D721Med (cell line): ENCODE measurements around the gene SLC26A8.

ENCODE experiments used
- DNase-seq: peaks from one replicate; pipeline ENCODE4 v3.0.0; 2011; ENCODE audit warnings: low spot score; ENCODE audit not compliant: insufficient read length
- FAIRE-seq: peaks from 2 replicates; lab custom pipeline; 2011; peaks lifted over from hg19 to GRCh38; lab: Jason Lieb, UNC
- TF ChIP-seq, protein P1 (sequence below): IDR thresholded peaks from 2 replicates; pipeline ENCODE4 v1.5.1; 2012; ENCODE audit warnings: mild to moderate bottlenecking, control low read depth; ENCODE audit not compliant: insufficient read depth; ENCODE audit errors: missing control alignments

SLC26A8 gene

DNA sequence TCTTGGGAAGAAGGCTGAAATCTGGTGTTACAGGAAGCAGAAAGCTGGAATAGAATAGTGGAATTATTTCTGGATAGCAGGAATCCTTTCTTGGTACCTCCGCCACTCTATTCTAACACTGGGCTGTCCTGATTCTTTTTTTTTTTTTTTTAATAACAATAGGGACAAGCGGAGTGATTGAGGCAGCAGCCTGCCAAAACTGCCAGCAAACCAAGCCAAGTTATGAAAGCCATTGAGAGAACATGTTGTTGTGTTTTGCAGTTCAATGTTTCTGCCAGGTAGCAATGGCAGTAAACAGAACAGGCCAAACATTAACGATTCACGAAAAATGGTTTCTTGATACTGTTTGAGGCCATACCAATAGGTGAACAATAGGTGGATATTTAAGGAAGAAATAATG is 47.1 kb downstream of the SLC26A8 start:
- FAIRE-seq (no peak), DNase-seq (no peak)
- TF ChIP-seq, protein P1, sequence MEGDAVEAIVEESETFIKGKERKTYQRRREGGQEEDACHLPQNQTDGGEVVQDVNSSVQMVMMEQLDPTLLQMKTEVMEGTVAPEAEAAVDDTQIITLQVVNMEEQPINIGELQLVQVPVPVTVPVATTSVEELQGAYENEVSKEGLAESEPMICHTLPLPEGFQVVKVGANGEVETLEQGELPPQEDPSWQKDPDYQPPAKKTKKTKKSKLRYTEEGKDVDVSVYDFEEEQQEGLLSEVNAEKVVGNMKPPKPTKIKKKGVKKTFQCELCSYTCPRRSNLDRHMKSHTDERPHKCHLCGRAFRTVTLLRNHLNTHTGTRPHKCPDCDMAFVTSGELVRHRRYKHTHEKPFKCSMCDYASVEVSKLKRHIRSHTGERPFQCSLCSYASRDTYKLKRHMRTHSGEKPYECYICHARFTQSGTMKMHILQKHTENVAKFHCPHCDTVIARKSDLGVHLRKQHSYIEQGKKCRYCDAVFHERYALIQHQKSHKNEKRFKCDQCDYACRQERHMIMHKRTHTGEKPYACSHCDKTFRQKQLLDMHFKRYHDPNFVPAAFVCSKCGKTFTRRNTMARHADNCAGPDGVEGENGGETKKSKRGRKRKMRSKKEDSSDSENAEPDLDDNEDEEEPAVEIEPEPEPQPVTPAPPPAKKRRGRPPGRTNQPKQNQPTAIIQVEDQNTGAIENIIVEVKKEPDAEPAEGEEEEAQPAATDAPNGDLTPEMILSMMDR = no peak

DNA sequence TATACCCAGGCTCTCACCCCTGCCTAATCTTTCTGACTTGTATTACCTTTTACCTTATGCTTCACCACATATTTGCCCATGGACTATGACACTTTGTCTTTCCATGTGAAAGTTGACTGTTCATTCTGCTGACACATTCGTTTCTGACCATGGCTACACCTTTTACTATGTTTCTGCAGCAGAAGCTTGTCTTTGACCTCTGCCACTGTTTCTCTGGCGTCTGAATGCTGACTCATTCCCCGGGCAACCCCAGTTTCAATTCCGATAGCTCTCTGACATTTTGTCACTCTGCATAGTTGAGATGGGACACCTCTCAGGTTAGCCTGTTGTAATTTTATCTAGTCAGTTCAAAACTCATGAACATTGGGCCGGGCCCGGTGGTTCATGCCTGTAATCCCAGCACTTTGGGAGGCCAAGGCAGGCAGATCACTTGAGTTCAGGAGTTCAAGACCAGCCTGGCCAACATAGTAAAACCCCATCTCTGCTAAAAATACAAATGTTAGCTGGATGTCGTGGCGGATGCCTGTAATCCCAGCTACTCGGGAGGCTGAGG is 50.7 kb downstream of the SLC26A8 start:
- DNase-seq (no peak), FAIRE-seq (no peak)
- TF ChIP-seq, protein P1 = no peak

DNA sequence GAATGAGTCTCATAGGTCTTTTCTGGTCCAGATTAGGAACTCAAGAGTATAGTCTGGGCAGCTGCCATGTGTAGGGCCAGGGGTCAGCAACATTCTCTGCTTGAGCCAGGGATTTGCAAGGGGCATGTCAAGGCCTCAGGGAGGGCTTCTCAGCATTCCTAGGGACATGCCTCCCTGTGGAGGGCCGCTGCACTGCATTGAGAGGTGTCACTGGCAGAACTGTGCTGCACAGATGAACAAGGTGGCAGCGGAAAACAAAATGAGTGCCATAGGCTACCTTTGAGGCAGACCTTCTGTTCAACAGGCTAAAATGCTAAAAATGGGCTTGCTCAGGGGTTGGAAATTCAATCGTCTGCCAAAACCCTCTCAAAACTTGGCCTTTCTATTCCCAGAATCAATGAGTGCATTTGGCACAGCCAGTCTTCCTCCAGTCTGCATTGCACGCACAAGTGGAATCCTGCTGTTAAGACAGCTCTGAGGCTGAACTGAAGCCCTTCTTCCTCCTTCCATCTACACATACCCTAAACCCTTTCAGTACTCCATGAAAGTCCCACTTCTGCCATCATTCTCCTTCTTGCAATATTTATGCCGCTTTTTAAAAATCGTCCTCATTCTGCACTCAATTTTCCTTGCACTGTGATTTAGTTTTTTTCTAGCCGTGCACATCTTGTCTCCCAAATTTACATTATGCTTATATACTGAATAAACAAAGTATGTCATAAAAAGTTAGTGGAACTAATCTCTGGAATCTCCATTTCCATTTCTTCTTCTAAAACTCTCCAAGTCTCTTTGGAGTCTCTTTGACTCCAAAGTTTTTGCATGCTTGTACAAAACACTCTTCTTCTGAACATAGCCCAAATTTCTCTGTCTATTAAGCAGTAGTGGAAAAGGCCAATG is 51.7 kb downstream of the SLC26A8 start:
- DNase-seq (no peak), FAIRE-seq (no peak)
- TF ChIP-seq, protein P1 = no peak

DNA sequence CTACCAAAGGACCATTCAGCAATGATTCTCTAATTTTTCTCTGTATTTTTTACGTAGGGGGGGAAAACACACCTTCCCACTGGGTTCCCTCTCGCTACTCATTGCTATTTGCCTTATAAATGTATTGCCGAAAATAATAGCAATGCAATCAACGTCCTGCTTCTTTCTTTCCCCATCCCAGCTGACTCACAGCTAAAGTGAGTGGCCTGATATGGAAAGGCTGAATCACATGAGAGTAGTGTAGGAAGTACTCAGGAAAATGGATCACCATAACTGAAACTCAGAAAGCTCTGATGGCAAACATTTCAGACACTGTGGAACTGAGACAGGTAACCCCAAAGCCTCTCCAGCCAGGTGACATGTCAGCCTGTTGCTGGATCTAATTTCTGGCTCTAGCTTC is 54.3 kb downstream of the SLC26A8 start:
- no peak for DNase-seq
- TF ChIP-seq, protein P1 = no peak
- FAIRE-seq = no peak

DNA sequence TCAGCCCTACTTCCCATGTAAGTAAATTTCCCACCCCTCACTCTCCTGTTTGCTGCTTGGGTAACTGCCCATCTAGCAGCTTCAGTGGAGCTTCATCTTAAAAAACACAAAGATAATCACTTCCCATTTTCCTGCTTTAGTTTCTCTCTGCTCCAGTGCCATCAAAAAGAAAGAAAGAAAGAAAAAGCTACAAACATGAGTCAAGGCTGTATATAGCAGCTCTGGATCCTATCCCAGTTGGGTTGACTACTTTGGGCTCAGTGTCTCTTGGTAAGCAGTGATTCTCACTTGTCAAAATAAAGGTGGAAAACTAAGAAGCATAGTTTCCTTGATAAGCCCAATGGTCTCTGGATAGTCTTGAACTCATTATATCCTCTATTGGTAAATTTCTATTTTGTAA is 54.8 kb downstream of the SLC26A8 start:
- TF ChIP-seq, protein P1 = no peak
- no peak for DNase-seq
- no peak for FAIRE-seq

DNA sequence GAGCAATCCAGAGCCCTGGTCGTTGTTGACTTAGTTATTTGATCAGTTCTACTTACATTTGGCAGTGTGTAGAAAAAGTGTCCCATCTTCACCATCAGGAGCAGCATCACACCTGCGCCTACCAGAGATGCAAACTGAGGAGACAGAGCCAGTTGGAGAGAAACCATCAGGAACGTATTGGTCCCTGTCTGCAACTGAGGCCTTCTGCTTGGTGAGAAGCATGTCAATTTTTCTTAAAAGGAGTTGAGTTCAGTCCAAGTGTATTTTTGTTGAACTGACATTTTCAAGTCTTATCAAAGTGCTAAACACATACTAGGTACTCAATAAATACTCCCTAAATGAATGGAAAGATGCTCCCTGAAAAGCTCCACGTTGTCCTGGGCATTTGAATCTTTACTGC is 55.6 kb downstream of the SLC26A8 start:
- DNase-seq (no peak), FAIRE-seq (no peak)
- TF ChIP-seq, protein P1 = no peak
